HepG2 (cell line): ENCODE data around the gene MBLAC2. TPM values are rescaled to one million over a fixed set of nuclear protein-coding genes. Genes with fewer than 3 reads are reported as not detected.

Experiments used
- ELF3 ChIP-seq: IDR thresholded peaks from 2 replicates; pipeline ENCODE4 v1.6.1; 2016; ENCODE audit warnings: missing genetic modification reagents, missing compliant biosample characterization
- FOSL1 ChIP-seq: sonication (generic); formaldehyde crosslinking; IDR thresholded peaks from 2 replicates; pipeline ENCODE4 v1.9.0; 2021; ENCODE audit warnings: missing genetic modification reagents, borderline replicate concordance
- GATA4 ChIP-seq: sonication (generic); IDR thresholded peaks from 2 replicates; pipeline ENCODE4 v1.6.1; 2016; ENCODE audit warnings: antibody characterized with exemption, low read depth, borderline replicate concordance
- GATAD1 ChIP-seq: IDR thresholded peaks from 2 replicates; pipeline ENCODE4 v1.6.1; 2016; ENCODE audit warnings: missing genetic modification reagents, missing compliant biosample characterization
- HOXA3 ChIP-seq: sonication (generic); formaldehyde crosslinking; IDR thresholded peaks from 2 replicates; pipeline ENCODE4 v1.5.0; 2020; ENCODE audit warnings: missing genetic modification reagents
- NFE2L1 ChIP-seq: sonication (generic); formaldehyde crosslinking; IDR thresholded peaks from 2 replicates; pipeline ENCODE4 v1.4.0; 2020; ENCODE audit warnings: missing genetic modification reagents, mild to moderate bottlenecking, borderline replicate concordance
- NFYC ChIP-seq: IDR thresholded peaks from 2 replicates; pipeline ENCODE4 v1.6.1; 2016; ENCODE audit warnings: missing genetic modification reagents, missing compliant biosample characterization
- PBX3 ChIP-seq: sonication (generic); formaldehyde crosslinking; IDR thresholded peaks from 2 replicates; pipeline ENCODE4 v1.8.1; 2023; ENCODE audit warnings: missing genetic modification reagents, inconsistent platforms, borderline replicate concordance
- TRAFD1 ChIP-seq: sonication (generic); formaldehyde crosslinking; IDR thresholded peaks from 2 replicates; pipeline ENCODE4 v1.5.1; 2020; ENCODE audit warnings: missing genetic modification reagents, mild to moderate bottlenecking, borderline replicate concordance
- UBTF ChIP-seq: sonication (generic); formaldehyde crosslinking; IDR thresholded peaks from 2 replicates; pipeline ENCODE4 v1.4.0; 2020; ENCODE audit warnings: mild to moderate bottlenecking, missing genetic modification reagents
- ZNF234 ChIP-seq: sonication (generic); formaldehyde crosslinking; conservative IDR thresholded peaks from 2 replicates; pipeline ENCODE4 v1.5.1; 2020; ENCODE audit warnings: mild to moderate bottlenecking, missing genetic modification reagents
- ZNF510 ChIP-seq: sonication (generic); formaldehyde crosslinking; IDR thresholded peaks from 2 replicates; pipeline ENCODE4 v1.4.0; 2020; ENCODE audit warnings: low read depth, mild to moderate bottlenecking, missing genetic modification reagents
- ZNF547 ChIP-seq: sonication (generic); formaldehyde crosslinking; IDR thresholded peaks from 2 replicates; pipeline ENCODE4 v1.5.1; 2020; ENCODE audit warnings: mild to moderate bottlenecking, missing genetic modification reagents
- ZSCAN25 ChIP-seq: sonication (generic); formaldehyde crosslinking; IDR thresholded peaks from 2 replicates; pipeline ENCODE4 v1.8.0; 2022; ENCODE audit warnings: mild to moderate bottlenecking, missing genetic modification reagents
- polyA plus RNA-seq, 8 experiments: library from polyadenylated mRNA; depleted of rRNA in 3 of 8; stranded (reverse) in 7 of 8; unstranded in 1 of 8; fragments of >200 nt; fragmentation: Illumina TruSeq in 4 of 8; extraction: Trizol in 4 of 8; gene quantifications; 2 replicates each; pipeline versions ENCODE4 v1.2.1 to v1.2.3, GENCODE V29; 2011 to 2016; ENCODE audit warnings: low read depth in 4 of 8, missing spikeins in 1 of 8, mixed read lengths in 1 of 8; ENCODE audit not compliant: insufficient read depth in 1 of 8
- total RNA-seq, 5 experiments: library from RNA; depleted of rRNA; stranded (reverse); fragments of >200 nt; fragmentation: Illumina TruSeq; extraction: Trizol; gene quantifications; 2 replicates each; pipeline ENCODE4 v1.2.3, GENCODE V29; 2016; ENCODE audit warnings: low read depth in 1 of 5
- TF ChIP-seq, protein P1 (sequence below): sonication (generic); formaldehyde crosslinking; IDR thresholded peaks from 2 replicates; pipeline ENCODE4; 2020; ENCODE audit warnings: missing genetic modification reagents, mild to moderate bottlenecking, borderline replicate concordance
- TF ChIP-seq, protein P2 (sequence below): sonication (generic); formaldehyde crosslinking; IDR thresholded peaks from 2 replicates; pipeline ENCODE4 v1.8.1; 2022; ENCODE audit warnings: low read depth, mild to moderate bottlenecking, missing genetic modification reagents

The MBLAC2 gene
- total and polyA plus RNA-seq, 2 of the 13 experiments (the other 11 are each of a cell fraction or from before 2014, with no cell fraction given) = 2.9 to 4.1 TPM

GRCh38 chr5:90473396-90474234, 956 bp downstream of the MBLAC2 start (continued):
- 0 out of 2 replicates have a peak, but pooled peaks have one; percentile 12 for TF ChIP-seq ELF3 (CRISPR knock-in tag)
- 0 out of 2 replicates have a peak, but pooled peaks have one; percentile 5 for TF ChIP-seq TRAFD1 (CRISPR knock-in tag)
- TF ChIP-seq, protein P1, sequence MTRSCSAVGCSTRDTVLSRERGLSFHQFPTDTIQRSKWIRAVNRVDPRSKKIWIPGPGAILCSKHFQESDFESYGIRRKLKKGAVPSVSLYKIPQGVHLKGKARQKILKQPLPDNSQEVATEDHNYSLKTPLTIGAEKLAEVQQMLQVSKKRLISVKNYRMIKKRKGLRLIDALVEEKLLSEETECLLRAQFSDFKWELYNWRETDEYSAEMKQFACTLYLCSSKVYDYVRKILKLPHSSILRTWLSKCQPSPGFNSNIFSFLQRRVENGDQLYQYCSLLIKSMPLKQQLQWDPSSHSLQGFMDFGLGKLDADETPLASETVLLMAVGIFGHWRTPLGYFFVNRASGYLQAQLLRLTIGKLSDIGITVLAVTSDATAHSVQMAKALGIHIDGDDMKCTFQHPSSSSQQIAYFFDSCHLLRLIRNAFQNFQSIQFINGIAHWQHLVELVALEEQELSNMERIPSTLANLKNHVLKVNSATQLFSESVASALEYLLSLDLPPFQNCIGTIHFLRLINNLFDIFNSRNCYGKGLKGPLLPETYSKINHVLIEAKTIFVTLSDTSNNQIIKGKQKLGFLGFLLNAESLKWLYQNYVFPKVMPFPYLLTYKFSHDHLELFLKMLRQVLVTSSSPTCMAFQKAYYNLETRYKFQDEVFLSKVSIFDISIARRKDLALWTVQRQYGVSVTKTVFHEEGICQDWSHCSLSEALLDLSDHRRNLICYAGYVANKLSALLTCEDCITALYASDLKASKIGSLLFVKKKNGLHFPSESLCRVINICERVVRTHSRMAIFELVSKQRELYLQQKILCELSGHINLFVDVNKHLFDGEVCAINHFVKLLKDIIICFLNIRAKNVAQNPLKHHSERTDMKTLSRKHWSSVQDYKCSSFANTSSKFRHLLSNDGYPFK (CRISPR knock-in tag) = no peak; the same call in 1 of the 2 replicates
- TF ChIP-seq GATAD1 = no peak
- TF ChIP-seq NFYC (CRISPR knock-in tag) = no peak
- TF ChIP-seq ZNF234 (CRISPR knock-in tag) = no peak
- 0 out of 2 replicates have a peak, but pooled peaks have one; percentile 26 for TF ChIP-seq PBX3 (CRISPR knock-in tag)
- TF ChIP-seq ZSCAN25 (CRISPR knock-in tag) = no peak
- TF ChIP-seq, protein P2, sequence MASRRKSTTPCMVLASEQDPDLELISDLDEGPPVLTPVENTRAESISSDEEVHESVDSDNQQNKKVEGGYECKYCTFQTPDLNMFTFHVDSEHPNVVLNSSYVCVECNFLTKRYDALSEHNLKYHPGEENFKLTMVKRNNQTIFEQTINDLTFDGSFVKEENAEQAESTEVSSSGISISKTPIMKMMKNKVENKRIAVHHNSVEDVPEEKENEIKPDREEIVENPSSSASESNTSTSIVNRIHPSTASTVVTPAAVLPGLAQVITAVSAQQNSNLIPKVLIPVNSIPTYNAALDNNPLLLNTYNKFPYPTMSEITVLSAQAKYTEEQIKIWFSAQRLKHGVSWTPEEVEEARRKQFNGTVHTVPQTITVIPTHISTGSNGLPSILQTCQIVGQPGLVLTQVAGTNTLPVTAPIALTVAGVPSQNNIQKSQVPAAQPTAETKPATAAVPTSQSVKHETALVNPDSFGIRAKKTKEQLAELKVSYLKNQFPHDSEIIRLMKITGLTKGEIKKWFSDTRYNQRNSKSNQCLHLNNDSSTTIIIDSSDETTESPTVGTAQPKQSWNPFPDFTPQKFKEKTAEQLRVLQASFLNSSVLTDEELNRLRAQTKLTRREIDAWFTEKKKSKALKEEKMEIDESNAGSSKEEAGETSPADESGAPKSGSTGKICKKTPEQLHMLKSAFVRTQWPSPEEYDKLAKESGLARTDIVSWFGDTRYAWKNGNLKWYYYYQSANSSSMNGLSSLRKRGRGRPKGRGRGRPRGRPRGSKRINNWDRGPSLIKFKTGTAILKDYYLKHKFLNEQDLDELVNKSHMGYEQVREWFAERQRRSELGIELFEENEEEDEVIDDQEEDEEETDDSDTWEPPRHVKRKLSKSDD (CRISPR knock-in tag) = no peak
- no peak for TF ChIP-seq ZNF510 (CRISPR knock-in tag)
- no peak for TF ChIP-seq UBTF (CRISPR knock-in tag)
- peak; percentile 87; the same call in 1 of the 2 replicates for TF ChIP-seq NFE2L1 (CRISPR knock-in tag)
- no peak for TF ChIP-seq FOSL1
- peak; percentile 3; the same call in 1 of the 2 replicates for TF ChIP-seq ZNF547 (CRISPR knock-in tag)
- peak; percentile 34; the same call in 1 of the 2 replicates for TF ChIP-seq HOXA3 (CRISPR knock-in tag)
- TF ChIP-seq GATA4 = no peak
